Activated CD8-positive, alpha-beta memory T cell treated with anti-CD3 and anti-CD28 coated beads, Interleukin-2, amount 50 U/mL, for 4 hours (primary cell): ENCODE measurements around the gene NCKAP5.

ENCODE experiments used
- DNase-seq: peaks from one replicate; pipeline ENCODE4 v3.0.0-alpha.2; 2020

NCKAP5 gene

DNA sequence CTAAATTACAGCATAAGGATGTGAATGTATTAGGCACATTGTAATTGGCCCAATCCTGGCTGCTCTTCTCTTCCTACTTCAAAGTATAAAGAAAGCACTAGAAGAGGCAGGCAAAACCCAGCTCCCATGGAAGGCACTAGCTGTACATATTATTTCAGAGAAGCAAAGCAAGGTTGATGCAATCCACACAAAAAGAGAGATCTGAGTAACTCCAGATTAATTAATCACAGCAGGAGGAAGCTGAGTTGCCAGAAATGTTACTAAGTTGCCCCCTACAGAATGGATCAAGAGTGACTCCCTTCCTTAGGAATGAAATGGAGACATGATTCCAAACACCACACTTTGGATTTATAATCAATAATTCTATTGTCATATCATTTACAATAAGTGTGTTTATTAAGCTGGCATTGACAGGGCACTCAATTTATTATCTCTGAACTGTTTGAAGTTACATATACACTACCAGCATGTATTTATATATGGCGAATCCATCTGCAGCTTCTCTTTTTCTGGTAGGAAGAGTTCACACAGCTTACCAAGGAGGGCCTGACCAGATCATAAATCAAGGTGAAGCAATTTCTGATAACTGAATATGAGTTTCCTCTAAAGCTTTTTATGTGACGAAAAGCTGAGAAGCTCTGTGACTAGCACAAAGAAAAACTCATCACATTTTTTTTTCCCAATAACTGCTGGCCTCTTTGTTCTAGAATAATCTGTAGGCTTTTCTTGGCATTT, 505.2 kb downstream of the NCKAP5 start:
- DNase-seq, result no peak

DNA sequence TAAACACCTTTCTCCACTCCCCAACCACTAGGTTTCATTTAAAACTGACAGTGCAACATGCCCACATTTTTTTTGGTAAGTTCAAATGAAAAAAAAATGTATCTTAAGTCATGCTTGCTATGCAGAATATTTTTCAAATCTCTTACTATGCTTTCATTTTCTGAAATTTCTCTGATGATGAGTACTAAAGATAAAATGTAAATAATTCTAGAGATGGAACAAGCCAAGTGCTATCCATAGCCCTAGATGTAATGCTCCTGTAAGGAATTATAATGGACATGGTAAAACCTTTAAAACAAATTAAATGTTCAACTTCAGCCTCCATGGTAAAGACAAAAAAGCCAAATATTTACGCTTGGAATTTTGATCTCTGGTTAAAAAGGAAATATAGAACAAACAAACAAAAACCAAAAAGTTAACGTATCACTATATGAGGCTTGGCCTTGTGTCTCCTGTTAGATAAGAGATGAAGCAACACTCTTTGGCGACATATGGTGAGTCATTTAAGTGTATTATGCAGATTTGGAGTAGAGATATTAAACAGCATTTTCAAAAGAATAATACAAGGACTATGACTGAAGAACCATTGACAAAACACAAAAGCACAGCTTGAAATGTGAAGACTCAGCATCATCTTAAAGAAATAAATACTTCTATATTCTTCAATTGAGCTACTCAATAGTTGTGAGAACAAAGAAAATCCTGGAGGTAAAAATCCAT, 506.2 kb downstream of the NCKAP5 start:
- no peak for DNase-seq

DNA sequence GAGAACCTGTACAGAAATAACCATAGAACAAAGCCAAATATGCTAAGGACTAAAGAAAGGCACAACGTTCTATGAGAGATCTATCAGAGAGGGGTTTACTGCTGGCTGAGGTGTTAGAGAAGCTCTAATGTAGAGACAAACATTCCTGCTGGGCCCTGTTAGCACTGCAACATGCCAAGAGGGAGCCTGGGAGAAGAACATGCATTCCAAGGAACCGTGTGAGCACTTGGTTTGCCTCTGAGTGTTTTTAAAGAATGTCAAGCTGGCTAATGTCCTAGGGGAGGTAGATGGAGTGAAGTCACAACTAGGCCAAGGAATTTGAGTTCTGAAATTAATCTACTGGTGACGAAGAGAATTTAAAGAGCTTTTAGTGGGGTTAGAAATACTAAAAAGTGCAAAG, 514.0 kb downstream of the NCKAP5 start:
- DNase-seq, result no peak

DNA sequence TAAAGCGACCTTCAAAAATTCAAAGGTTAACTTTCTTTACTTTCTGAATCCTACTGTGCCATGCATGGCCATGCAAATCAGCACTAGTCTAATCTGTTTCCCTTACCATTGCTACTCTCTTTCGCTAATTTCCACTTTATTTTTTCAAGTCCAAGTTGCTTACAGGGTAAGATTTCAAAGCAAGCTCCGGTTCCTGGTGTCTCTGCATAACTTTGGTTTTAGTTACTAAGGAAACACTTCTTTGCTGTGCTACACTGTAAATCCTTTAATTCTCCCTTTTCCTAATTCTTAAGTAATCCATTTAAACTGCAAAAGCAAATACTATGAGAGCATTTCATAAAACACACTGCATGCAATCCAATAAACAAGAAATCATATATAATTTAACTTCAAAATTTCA, 514.7 kb downstream of the NCKAP5 start:
- DNase-seq, result no peak

DNA sequence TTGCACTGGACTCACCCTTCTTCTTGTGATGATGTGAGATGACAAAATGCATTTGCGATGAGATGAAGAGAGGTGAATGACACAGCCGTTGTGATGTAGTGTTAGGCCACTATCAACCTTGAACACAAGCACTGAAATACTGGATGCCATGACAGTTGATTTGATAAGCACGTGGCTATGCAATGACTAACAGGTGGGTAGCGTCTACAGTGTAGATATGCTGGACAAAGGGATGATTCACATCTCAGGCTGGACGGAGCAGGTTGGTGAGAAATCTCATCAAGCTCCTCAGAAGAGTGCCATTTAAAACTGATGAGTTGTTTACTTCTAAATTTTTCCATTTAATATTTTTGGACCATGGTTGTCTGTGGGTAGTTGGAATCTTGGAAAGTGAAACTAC, 522.5 kb downstream of the NCKAP5 start:
- DNase-seq, result no peak

DNA sequence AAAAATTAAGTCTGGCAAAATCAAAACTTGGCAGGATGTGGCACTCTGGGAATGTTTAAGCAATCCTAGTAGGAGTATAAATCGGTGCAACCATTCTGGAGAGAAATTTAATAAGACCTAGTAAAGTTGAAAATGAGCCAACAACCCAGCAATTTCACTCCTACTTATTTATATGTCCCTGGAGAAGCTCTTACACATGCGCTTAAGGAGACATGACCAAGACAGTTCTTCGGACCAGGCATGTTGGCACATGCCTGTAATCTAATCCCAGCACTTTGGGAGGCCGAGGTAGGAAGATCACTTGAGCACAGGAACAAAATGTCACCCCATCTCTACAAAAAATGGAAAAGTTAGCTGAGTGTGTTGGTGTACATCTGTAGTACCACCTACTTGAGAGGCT, 523.7 kb downstream of the NCKAP5 start:
- DNase-seq, result no peak

DNA sequence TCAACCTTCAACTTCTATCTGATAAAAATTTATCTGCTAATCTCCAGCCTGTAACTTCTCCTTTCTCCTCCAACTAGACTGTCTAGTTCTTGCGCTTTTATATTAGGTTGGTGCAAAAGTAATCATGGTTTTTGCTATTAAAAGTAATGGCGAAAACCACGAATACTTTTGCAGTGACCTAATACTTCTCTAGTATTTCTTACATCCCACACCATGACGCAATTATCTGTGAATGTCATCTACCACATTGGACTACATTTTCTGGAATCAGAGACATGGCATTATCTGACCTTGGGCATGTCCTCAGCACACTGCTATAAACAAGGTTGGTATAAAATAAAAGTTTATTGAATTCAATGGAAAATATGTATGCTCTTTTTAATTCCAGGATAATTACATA, 528.1 kb downstream of the NCKAP5 start:
- DNase-seq, result no peak

DNA sequence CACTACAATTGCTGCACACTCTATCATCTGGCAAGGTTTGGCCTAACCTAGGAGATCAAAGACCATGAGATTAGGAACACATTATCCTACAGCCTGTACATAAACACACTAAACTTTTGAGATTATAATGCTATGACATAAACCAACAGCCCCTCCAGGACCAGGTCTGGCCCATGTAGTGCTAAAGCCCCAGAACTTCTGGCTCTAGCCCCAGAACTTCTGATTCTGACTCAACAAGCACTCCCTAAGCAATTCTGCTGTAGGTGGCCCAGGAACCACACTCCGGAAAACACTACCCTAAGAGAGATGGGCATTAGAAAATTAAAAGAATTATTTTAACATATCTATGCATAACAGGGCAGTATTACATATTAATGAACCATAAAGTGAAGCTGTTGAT, 528.7 kb downstream of the NCKAP5 start:
- no peak for DNase-seq

DNA sequence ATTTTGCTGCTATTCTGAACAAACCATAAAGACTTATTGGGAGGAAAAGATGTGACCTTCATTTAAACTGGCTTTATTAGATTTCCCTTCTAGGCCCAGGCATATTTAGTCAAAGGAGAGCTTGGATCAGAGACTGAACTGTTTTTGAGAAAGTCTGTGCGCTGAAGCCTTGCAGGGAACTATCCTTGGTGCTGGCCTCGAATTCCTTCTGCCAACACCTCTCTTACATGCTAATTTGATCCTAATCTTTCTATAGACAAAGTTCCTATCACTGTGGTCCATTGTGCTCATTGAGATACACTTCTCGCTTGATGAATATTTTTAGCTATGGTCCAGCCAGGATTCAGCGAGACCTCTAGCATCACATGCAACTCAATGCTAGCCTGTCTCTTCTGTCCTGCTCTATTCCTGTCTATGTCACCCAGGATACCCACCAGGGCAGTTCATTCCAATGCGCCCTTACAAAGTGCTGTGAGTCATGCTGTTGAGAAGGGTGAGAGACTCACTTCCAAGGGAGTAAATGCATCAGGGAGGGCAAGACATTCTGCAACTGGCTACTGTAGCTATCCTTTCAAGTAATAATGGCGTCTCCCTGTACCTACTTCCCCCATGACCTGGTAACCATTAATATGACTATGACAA, 541.6 kb downstream of the NCKAP5 start:
- DNase-seq, result no peak

DNA sequence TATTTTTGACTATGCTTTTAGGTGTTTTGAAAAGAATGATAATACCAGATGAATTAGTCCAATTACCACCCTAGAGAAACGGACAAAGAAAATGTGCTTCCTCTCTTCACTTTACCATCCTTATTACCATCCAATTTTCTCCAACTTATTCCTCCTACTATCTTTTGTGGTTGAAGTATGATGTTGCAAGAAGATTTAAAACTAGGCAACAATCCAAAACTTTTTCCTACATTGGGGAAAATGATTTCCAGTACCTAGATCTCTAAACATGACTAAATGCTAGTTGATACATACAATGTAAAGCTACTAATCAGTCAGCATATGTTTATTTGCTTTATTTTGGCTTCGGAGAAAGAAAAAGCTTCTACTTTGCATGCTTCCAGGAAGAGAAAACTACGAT, 543.3 kb downstream of the NCKAP5 start:
- DNase-seq, result no peak

DNA sequence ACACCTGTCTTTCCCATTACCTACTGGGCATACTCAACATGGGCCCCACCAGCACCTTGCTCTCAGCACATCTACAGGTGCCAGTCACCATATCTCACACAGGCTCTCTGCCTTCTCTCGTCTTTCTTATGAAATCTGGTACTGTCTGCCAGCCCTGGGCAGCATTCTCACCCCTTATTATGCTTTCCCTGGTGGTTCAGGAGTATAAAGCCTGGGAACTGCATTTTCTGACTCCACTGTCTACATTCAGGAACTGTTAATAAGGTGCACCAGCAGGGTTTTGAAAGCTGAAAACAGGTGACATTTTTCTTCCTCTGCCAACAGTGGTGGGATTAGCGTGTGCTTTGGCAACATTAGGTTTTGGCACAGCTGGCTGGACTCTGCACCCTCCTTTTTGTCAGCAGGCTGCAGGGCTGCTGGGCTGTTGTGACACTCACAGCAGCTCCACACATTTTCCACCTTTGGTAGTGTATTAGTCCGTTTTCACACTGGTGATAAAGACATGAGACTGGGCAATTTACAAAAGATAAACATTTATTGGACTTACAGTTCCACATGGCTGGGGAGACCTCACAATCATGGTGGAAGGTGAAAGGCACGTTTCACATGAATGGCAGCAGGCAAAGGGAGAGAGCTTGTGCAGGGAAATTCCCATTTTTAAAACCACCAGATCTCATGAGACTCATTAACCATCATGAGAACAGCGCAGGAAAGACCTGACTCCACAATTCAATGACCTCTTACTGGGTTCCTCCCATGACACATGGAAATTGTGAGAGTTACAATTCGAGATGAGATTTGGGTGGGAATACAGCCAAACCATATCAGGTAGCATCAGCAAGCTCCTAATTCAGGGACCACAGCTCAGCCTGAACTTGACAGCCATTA, 555.2 kb downstream of the NCKAP5 start:
- no peak for DNase-seq

DNA sequence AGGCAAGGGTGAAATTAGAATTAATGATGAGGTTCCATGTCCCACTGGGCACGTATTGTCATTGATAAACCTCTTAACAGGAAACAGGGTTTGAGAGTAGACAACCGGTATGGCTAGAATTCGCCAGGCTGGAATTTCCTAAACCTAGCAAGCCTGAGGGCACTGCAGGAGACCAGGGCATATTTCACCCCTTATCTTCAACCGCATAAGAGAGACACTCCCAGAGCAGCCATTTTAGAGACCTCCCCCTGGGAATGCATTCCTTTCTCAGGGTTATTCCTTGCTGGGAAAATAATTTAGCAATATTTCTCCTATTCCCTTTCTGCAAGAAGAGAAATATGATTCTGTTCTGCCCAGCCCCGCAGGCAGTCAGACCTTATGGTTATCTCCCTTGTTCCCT, 563.6 kb downstream of the NCKAP5 start:
- no peak for DNase-seq

DNA sequence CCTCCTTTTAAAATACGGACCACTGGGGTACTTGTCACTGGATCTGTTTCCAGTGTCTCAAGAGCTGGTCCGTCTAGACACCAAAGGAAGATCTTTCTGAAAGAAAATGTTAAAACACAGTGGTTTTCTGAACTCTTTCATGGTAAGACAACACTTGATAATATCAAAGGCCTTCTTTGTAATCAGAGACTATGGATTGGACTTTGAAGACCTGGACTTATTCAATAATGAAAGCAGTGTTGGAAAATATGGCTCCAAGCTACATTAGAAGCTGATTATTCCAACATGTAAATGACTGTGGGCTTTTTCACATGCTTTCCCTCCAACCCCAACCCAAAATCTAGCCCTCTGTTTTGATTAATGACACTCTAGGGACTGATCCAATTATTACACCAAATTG, 568.8 kb downstream of the NCKAP5 start:
- no peak for DNase-seq

DNA sequence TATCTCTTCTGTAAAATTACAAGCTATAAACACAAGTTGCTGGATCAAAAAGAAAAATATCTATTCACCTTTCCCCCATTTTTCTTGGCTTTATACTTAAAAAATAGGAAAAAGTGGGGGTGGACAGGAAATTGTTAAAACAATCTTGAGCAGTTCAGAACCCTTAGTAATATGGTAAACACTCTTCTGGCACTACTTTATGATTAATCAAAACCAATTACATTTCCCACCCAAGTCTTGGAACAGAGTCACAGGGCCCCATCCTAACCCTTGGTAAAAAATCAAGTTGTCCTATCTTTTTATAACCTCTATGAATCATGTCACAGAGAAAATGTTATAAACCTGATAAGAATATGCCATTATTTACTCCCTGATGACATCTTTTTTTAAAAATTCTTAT, 570.0 kb downstream of the NCKAP5 start:
- no peak for DNase-seq

DNA sequence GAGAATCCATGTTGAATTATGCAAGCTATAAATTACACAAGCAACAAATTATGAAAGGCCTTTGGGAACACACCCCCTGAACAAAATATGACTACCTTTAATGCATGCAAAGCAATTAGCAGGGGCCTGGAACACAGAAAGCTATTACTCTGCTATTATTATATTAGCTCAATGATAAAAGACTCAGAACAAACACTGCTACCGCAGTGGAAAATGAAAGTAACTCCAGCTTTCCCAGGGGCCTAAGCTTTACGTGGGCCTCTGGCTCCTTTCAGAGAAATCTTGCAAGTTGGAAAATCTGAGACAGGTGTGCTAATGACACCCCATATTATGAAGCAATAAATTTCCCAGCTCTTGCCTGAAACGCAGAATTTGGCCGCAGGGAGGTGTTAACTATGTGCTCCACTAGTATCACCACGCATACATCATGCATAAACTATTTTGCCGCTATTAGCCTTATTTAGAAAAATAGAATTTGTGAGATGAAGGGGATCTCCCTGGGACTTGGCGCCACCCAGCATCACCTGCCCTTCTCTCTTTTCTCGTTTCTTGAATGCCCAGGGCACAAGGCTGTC, 576.7 kb downstream of the NCKAP5 start:
- no peak for DNase-seq

DNA sequence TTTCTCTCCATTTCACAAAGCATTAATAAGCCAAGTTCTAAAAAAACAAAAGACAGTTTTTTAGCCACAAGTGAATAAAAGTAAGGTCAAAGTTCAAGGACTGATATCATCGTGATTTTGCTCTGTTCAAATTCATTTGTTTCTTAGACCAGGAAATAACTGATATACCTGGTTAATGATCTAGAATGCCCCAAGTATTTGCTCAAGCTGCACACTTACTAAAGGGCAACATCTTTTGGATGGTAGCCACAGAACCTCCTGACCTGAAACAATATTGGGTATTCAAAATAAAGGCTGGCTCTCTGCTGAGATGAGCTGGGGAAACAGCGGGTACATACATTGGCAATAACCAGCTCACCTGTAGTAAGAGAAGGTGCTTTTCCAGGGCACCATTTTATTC, 583.5 kb downstream of the NCKAP5 start:
- DNase-seq, result no peak

DNA sequence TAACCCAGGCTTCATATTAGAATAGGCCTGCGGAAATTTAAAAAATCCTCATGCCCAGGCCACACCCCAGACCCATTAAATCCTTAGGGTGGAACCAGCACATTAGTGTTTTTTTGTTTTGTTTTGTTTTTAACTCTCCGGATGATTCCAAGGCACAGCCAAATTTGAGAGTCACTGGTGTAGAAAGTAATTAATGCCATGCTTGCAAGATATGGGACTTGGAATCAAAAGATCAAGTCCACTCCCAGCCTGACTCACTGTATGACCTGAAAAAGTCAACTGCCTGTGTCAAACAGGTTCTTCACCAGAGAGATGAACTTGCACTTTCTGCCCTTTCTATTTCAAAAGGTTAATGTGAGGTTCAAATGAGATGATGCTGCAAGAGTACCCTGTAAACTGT, 588.0 kb downstream of the NCKAP5 start:
- DNase-seq, result no peak

DNA sequence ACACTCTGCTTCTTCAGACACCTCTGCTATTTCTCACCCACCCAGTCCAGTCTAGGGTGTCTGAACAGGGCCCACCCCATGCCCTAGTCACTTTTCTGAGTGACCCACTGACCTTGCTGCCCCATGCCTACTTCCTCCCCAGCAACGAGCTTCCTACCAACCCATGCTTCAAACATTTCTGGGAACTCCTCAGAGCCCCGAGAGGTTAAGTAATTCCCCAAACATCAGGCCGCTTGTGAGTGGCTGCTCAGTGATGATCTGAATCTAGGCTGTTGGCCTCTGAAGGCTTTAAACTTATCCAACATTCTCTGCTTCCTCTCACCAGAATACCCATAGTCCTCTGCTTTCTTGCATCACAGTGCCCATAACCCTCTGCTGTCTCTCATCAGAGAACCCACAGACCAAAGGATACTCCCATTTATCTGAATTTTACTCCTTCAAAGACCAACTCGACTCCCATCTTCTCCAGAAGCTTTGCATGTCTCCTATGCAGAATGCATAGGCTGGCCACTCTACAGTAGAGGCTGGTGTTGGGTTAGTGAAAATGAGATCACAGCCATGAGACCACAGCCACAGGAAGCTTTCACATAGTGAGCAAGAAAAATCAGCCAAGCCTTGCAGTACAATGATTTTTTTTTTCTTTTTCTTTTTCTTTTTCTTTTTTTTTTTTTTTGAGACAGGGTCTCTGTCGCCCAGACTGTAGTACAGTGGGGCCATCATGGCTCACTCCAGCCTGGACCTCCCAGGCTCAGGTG, 588.7 kb downstream of the NCKAP5 start:
- DNase-seq, result no peak

DNA sequence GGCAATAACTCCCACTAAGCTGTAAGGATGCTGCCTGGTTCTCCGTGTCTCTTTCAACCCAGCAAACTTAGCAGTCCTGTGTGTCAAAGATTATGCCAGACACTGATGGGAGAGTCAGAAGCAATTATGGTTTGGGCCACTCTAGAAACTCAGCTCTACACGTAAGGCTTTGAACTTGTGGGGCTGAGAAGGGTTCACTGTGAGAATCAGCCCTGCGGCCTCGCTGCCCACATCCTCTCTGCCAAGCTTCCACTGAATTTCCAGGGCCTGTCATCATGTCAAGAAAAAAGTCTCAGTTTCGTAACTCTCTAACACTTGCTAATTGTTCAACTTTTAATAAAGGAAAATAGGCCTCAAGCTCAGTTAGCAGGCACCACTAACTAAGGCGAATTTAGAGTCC, 589.4 kb downstream of the NCKAP5 start:
- DNase-seq, result no peak

DNA sequence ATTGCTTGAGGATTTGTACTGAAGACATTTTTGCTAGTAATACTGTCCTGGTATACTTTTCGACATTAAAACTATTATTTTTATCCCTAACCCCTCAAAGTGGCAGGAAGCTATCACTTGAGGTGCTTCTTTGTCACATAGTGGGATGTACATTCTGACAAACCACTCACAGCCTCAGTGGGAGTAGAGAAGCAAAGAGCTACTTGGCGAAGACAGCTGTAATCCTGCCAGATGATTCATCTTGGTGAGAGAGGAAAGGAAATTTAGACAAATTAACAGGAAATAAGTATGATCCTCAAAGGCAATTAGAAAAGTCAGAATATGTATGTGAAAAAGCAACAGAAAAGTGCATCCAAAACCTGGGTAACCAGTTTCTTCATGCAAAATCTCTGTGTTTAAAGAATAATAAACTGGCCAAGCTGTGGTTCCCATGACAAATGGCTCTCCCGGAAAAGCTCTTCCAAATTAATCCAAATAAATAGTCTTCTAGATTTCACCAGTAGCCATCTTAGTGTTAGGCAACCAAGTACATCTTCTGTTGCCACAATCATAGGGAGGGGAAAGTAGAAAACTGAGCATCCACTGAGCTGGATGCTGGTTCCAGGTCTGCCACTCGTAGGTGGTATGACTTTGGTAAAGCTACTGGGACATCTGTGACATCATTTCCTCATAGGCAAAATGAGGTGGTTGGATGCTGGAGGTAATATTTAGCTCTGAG, 590.3 kb downstream of the NCKAP5 start:
- no peak for DNase-seq
